ENCODE measurements around the gene LONRF3. TPM values are rescaled to one million over a fixed set of nuclear protein-coding genes. Genes with fewer than 3 reads are reported as not detected.

Gene LONRF3
- total RNA-seq, 1 donor from 2014 or later = 2.8 TPM

DNA sequence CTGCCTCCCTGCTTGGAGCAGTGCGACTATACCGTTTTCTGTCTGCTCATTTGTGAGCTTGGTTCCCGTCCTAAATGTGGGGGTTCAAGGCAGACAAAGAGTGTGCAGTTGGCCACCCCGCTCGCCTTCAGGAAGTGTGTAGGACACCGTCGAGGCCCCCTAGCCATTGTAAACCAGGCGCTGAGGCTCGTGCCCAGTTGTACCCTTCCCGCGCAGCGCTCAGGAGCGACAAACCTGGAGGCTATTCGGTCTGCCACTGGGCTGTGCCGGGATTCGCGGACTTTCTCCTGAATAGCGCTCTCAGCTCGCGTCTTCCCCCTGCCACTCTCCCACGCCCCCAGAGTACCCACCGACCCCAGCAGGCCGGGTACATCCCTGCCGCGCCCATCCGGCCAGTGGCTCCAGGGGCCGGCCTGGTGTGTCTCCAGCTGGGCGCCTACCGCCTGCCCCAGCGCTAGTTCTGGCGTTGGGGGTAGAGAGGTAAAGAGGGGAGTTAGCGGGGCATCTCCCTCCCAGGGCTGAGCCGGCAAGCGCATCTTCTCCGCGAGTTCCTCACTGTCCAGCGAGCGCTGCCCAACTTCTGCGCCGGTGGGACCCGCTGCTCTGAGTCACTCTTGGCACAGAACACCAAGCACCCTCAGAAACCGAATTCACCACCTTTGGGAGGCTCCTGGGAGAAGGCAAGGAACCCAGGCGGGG lies 880 bp upstream of the LONRF3 start:
- no peak for DNase-seq (ENCODE audit: low read depth)
- no peak for TF ChIP-seq CTCF (conservative IDR thresholded peaks at IDR 0.05; ENCODE audit: low read depth, low read length)
- H3K4me3 ChIP-seq (ENCODE audit: low read depth, low read length) = peak overlapping the region; percentile 65

GRCh38 chrX:118974908-118975671 lies 672 bp downstream of the LONRF3 start:
- DNase-seq (ENCODE audit: low read depth) = no peak
- H3K4me3 ChIP-seq (ENCODE audit: low read depth, low read length) = peak overlapping the region; percentile 65
- peak; percentile 7 for TF ChIP-seq CTCF (conservative IDR thresholded peaks at IDR 0.05; ENCODE audit: low read depth, low read length)

- TF ChIP-seq CTCF (conservative IDR thresholded peaks at IDR 0.05; ENCODE audit: low read depth, low read length) = no peak
- H3K4me3 ChIP-seq (ENCODE audit: low read depth, low read length) = peak overlapping the region; percentile 65
- no peak for DNase-seq (ENCODE audit: low read depth)
These were observed 1.6 kb downstream of the LONRF3 start for GRCh38 chrX:118975831-118976598.

- H3K4me3 ChIP-seq (ENCODE audit: low read depth, low read length) = peak overlapping the region; percentile 65
- no peak for DNase-seq (ENCODE audit: low read depth)
- no peak for TF ChIP-seq CTCF (conservative IDR thresholded peaks at IDR 0.05; ENCODE audit: low read depth, low read length)
These were observed 2.4 kb downstream of the LONRF3 start for GRCh38 chrX:118976599-118977340.

DNA sequence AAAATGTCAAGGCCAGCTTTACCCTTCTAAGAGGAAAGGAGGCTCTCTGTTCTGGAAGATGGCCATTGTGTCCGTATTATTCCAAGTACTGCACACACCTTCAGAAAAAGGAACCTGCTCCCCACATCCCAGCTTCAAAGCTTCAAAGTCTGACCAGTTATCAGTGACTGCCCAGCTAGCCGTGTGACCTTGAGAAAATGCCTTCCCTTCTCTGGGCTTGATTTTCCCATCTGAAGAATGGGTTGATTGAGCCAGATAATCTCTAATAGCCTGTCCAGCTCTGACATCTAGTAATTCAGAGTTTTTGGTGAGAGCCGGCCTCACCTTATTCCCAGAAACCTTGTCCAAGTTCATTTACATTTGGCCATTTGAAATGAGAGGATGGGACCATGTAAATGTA lies 3.0 kb downstream of the LONRF3 start:
- no peak for DNase-seq (ENCODE audit: low read depth)
- H3K4me3 ChIP-seq (ENCODE audit: low read depth, low read length) = no peak overlapping the region
- no peak for TF ChIP-seq CTCF (conservative IDR thresholded peaks at IDR 0.05; ENCODE audit: low read depth, low read length)

DNA sequence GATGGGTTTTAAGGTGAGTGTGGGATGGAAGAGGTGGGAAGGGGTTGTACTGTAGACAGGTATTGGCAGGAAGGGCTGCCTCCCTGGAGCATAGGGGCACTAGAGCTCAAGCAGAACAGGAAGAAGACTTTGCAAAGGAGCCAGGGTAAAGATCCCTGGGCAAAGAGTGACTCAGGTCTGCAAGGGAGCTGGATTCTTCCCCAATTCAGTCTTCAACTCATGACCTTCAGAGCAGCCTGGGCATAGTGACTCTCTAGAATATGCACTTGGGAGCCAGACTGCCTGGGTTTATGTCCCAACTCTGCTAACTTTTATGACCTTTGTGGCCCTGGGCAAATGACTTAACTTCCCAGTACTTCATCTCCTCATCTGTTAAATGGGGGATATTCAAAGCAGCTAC lies 4.0 kb downstream of the LONRF3 start:
- no peak for TF ChIP-seq CTCF (conservative IDR thresholded peaks at IDR 0.05; ENCODE audit: low read depth, low read length)
- no peak for DNase-seq (ENCODE audit: low read depth)
- no peak overlapping the region for H3K4me3 ChIP-seq (ENCODE audit: low read depth, low read length)

Data from epithelial cell of proximal tubule (primary cell).